ENCODE measurements around the gene FSTL4.

DNA sequence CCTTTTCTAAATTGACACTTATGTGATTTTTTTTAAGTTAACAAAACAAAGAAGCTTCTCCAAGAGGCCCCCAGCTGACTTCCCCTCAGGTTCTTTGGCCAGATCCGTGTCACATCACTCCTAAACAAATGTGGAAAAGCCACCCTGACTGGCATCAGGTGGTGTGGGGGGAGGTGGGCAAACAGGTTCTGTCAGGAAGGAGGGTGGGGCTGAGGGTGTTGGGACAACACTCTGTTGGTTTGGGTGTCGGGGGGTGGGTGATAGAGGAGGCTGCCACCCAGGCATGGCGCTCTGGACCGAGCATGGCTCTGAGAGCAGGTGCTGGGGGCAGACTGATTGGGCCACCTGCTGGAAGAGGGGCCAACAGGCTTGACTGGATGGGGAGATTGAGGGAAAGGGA is 349.7 kb downstream of the FSTL4 start:
- TF ChIP-seq, protein P1, sequence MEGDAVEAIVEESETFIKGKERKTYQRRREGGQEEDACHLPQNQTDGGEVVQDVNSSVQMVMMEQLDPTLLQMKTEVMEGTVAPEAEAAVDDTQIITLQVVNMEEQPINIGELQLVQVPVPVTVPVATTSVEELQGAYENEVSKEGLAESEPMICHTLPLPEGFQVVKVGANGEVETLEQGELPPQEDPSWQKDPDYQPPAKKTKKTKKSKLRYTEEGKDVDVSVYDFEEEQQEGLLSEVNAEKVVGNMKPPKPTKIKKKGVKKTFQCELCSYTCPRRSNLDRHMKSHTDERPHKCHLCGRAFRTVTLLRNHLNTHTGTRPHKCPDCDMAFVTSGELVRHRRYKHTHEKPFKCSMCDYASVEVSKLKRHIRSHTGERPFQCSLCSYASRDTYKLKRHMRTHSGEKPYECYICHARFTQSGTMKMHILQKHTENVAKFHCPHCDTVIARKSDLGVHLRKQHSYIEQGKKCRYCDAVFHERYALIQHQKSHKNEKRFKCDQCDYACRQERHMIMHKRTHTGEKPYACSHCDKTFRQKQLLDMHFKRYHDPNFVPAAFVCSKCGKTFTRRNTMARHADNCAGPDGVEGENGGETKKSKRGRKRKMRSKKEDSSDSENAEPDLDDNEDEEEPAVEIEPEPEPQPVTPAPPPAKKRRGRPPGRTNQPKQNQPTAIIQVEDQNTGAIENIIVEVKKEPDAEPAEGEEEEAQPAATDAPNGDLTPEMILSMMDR (IDR thresholded peaks at IDR 0.05; ENCODE audit: poor library complexity) = no peak
- no peak for TF ChIP-seq EZH2phosphoT487 (IDR thresholded peaks at IDR 0.05; ENCODE audit: low read depth, severe bottlenecking, unreplicated experiment)
- TF ChIP-seq EZH2 (IDR thresholded peaks at IDR 0.05; ENCODE audit: borderline replicate concordance) = no peak
